H9 (cell line): ENCODE measurements around the gene IL1RAP. TPM values are rescaled to one million over a fixed set of nuclear protein-coding genes. Genes with fewer than 3 reads are reported as not detected.

ENCODE experiments used
- DNase-seq: peaks from one replicate; pipeline ENCODE4 v3.0.0-alpha.2; 2017
- H2AFZ ChIP-seq: one replicate; pipeline ENCODE4 v1.6.1; 2013; ENCODE audit warnings: mild to moderate bottlenecking, low read length, control low read depth, moderate library complexity
- H2AK5ac ChIP-seq: 2 replicates; pipeline ENCODE4 v1.6.1; 2013; ENCODE audit warnings: low read length, control low read depth, mixed read lengths; ENCODE audit not compliant: insufficient read length
- H2BK120ac ChIP-seq: one replicate; pipeline ENCODE4 v1.6.1; 2013; ENCODE audit warnings: low read depth, mild to moderate bottlenecking, low read length, control low read depth, inconsistent platforms; ENCODE audit not compliant: poor library complexity, severe bottlenecking
- H2BK12ac ChIP-seq: 2 replicates; pipeline ENCODE4 v1.6.1; 2013; ENCODE audit warnings: low read length, control low read depth, mixed read lengths, low read depth; ENCODE audit not compliant: insufficient read length
- H2BK15ac ChIP-seq: 2 replicates; pipeline ENCODE4 v1.6.1; 2013; ENCODE audit warnings: low read depth, low read length, control low read depth
- H2BK20ac ChIP-seq: one replicate; pipeline ENCODE4 v1.6.1; 2013; ENCODE audit warnings: low read depth, mild to moderate bottlenecking, low read length, control low read depth, inconsistent platforms; ENCODE audit not compliant: poor library complexity, severe bottlenecking
- H2BK5ac ChIP-seq: 2 replicates; pipeline ENCODE4 v1.6.1; 2013; ENCODE audit warnings: low read length, control low read depth, mixed read lengths; ENCODE audit not compliant: insufficient read length
- H3K14ac ChIP-seq: 2 replicates; pipeline ENCODE4 v1.6.1; 2013; ENCODE audit warnings: low read length, control low read depth; ENCODE audit not compliant: insufficient read depth
- H3K18ac ChIP-seq: 2 replicates; pipeline ENCODE4 v1.6.1; 2013; ENCODE audit warnings: low read depth, mild to moderate bottlenecking, mixed read lengths, low read length, control low read depth; ENCODE audit not compliant: insufficient read length
- H3K23ac ChIP-seq: 2 replicates; pipeline ENCODE4 v1.6.1; 2013; ENCODE audit warnings: low read length, control low read depth, mixed read lengths, low read depth; ENCODE audit not compliant: insufficient read length
- H3K23me2 ChIP-seq: 2 replicates; pipeline ENCODE4 v1.6.1; 2013; ENCODE audit warnings: low read depth, mild to moderate bottlenecking, mixed read lengths, low read length, control low read depth; ENCODE audit not compliant: insufficient read length, poor library complexity, severe bottlenecking
- H3K27ac ChIP-seq: 2 replicates; pipeline ENCODE4 v1.5.1; 2013; ENCODE audit warnings: low read length, control low read depth, mixed read lengths, low read depth; ENCODE audit not compliant: insufficient read length
- H3K27me3 ChIP-seq: 2 replicates; pipeline ENCODE4 v1.6.1; 2013; ENCODE audit warnings: low read length, control low read depth, inconsistent platforms; ENCODE audit not compliant: insufficient read depth
- H3K4ac ChIP-seq: 2 replicates; pipeline ENCODE4 v1.6.1; 2013; ENCODE audit warnings: low read depth, mild to moderate bottlenecking, control low read depth, inconsistent platforms, low read length, moderate library complexity
- H3K4me1 ChIP-seq: 2 replicates; pipeline ENCODE4 v1.6.1; 2013; ENCODE audit warnings: low read length, control low read depth, inconsistent platforms; ENCODE audit not compliant: insufficient read depth
- H3K4me2 ChIP-seq: 2 replicates; pipeline ENCODE4 v1.6.1; 2013; ENCODE audit warnings: low read length, control low read depth, mixed read lengths; ENCODE audit not compliant: insufficient read length, insufficient read depth
- H3K56ac ChIP-seq: 2 replicates; pipeline ENCODE4 v1.6.1; 2013; ENCODE audit warnings: low read depth, mild to moderate bottlenecking, mixed read lengths, low read length, control low read depth; ENCODE audit not compliant: insufficient read length
- H3K79me1 ChIP-seq: 2 replicates; pipeline ENCODE4 v1.6.1; 2013; ENCODE audit warnings: low read depth, mild to moderate bottlenecking, moderate library complexity, low read length, control low read depth, inconsistent platforms; ENCODE audit not compliant: insufficient read depth, poor library complexity, severe bottlenecking
- H3K79me2 ChIP-seq: 2 replicates; pipeline ENCODE4 v1.6.1; 2013; ENCODE audit warnings: low read length, control low read depth, inconsistent platforms; ENCODE audit not compliant: insufficient read depth
- H3K9ac ChIP-seq: 2 replicates; pipeline ENCODE4 v1.6.1; 2013; ENCODE audit warnings: low read length, control low read depth, mixed read lengths; ENCODE audit not compliant: insufficient read length; ENCODE audit errors: extremely low read depth
- H3K9me3 ChIP-seq: one replicate; pipeline ENCODE4 v1.6.1; 2013; ENCODE audit warnings: low read depth, low read length, inconsistent platforms; ENCODE audit not compliant: control insufficient read depth
- H3T11ph ChIP-seq: one replicate; pipeline ENCODE4 v1.6.1; 2013; ENCODE audit warnings: mild to moderate bottlenecking, low read length, control low read depth, inconsistent platforms
- H4K20me1 ChIP-seq: one replicate; pipeline ENCODE4 v1.6.1; 2013; ENCODE audit not compliant: control insufficient read depth, insufficient read length, insufficient read depth
- H4K5ac ChIP-seq: 2 replicates; pipeline ENCODE4 v1.6.1; 2013; ENCODE audit warnings: low read depth, mild to moderate bottlenecking, mixed read lengths, low read length, control low read depth; ENCODE audit not compliant: insufficient read length
- H4K8ac ChIP-seq: replicated peaks from 2 replicates; pipeline ENCODE4 v1.6.1; 2013; ENCODE audit warnings: low read length, control low read depth, mixed read lengths, low read depth; ENCODE audit not compliant: insufficient read length
- H4K91ac ChIP-seq: 2 replicates; pipeline ENCODE4 v1.6.1; 2013; ENCODE audit warnings: low read depth, mild to moderate bottlenecking, moderate library complexity, mixed read lengths, low read length, control low read depth; ENCODE audit not compliant: insufficient read length
- H3K27ac Mint-ChIP-seq, 3 experiments: 2 replicates in 2 of 3; 3 replicates in 1 of 3; pipeline ENCODE4 v1.8.0; 2020 to 2021; ENCODE audit warnings: mixed read lengths in 3 of 3, mild to moderate bottlenecking in 1 of 3, moderate library complexity in 1 of 3
- H3K27me3 Mint-ChIP-seq: 2 replicates; pipeline ENCODE4 v1.8.0; 2021; ENCODE audit warnings: low read depth, mild to moderate bottlenecking, moderate library complexity, mixed read lengths
- H3K36me3 Mint-ChIP-seq, 3 experiments: 2 replicates in 2 of 3; 3 replicates in 1 of 3; pipeline ENCODE4 v1.8.0; 2020 to 2021; ENCODE audit warnings: low read depth in 3 of 3, mixed read lengths in 3 of 3; ENCODE audit not compliant: insufficient read depth in 1 of 3
- H3K4me1 Mint-ChIP-seq, 2 experiments: 2 replicates each; pipeline ENCODE4 v1.8.0; 2020; ENCODE audit warnings: mixed read lengths in 2 of 2
- H3K4me3 Mint-ChIP-seq, 2 experiments: 2 replicates in 1 of 2; 3 replicates in 1 of 2; pipeline ENCODE4 v1.8.0; 2020 to 2021; ENCODE audit warnings: mild to moderate bottlenecking in 2 of 2, mixed read lengths in 2 of 2, moderate library complexity in 1 of 2
- H3K9me3 Mint-ChIP-seq, 2 experiments: 2 replicates in 1 of 2; 3 replicates in 1 of 2; pipeline ENCODE4 v1.8.0; 2020; ENCODE audit warnings: mild to moderate bottlenecking in 2 of 2, mixed read lengths in 2 of 2, moderate library complexity in 1 of 2
- CTCF ChIP-seq: fragments of 200-600 bp; sonication (generic); conservative IDR thresholded peaks from 3 replicates; pipeline ENCODE4 v1.8.0; 2021; ENCODE audit warnings: antibody characterized with exemption, mild to moderate bottlenecking
- whole genome bisulfite sequencing: extraction: QIAGEN DNeasy Blood & Tissue Kit; methylation state at CpG from one replicate; pipeline ENCODE4 v1.1.7; 2013; ENCODE audit warnings: missing lambda C conversion rate, low lambda C conversion rate, mixed read lengths; ENCODE audit not compliant: insufficient read length; ENCODE audit errors: extremely low coverage; 5-methylcytosine and 5-hydroxymethylcytosine counted together
- total RNA-seq: library from RNA; stranded (reverse); gene quantifications from 2 replicates; pipeline ENCODE4 v1.2.1, GENCODE V29; 2021

IL1RAP gene
- total RNA-seq, 1 experiment from 2014 or later: 4.6 TPM

GRCh38 chr3:190680691-190681090 is 166.8 kb downstream of the IL1RAP start:
- H3K23ac ChIP-seq: no peak overlapping the region
- no peak overlapping the region for H3K9ac ChIP-seq
- H2BK20ac ChIP-seq: no peak overlapping the region
- H3K14ac ChIP-seq: no peak overlapping the region
- no peaks in the 10 kb centered on the region for H3K79me2 ChIP-seq
- H2BK5ac ChIP-seq: no peak overlapping the region
- H3K4ac ChIP-seq: no peak overlapping the region
- no peak overlapping the region for H3K56ac ChIP-seq
- no peaks in the 10 kb centered on the region for H3K23me2 ChIP-seq
- H3K4me1 ChIP-seq: no peaks in the 10 kb centered on the region
- no peaks in the 10 kb centered on the region for H3K9me3 ChIP-seq
- 0 out of 4 replicates have a peak, but pooled peaks cover 2% of the 10 kb centered on the region in 2 experiments for H3K4me1 Mint-ChIP-seq
- no peak overlapping the region for H4K8ac ChIP-seq
- no peak overlapping the region for H2AK5ac ChIP-seq
- peaks cover 0 to 13% (median 8%) of the 10 kb centered on the region in 3 experiments; a peak in 6 of 7 replicates for H3K36me3 Mint-ChIP-seq
- no peak overlapping the region for H3T11ph ChIP-seq
- no peaks in the 10 kb centered on the region; the same call in 1 of the 2 replicates for H3K27me3 Mint-ChIP-seq
- no peak for TF ChIP-seq CTCF
- no peak overlapping the region for H2BK15ac ChIP-seq
- H2BK12ac ChIP-seq: no peak overlapping the region
- H3K27me3 ChIP-seq: no peaks in the 10 kb centered on the region
- no CpG with 5 or more reads among the region's 5 CpGs for WGBS
- no peak overlapping the region for H3K27ac ChIP-seq
- no peak overlapping the region for H4K91ac ChIP-seq
- H3K4me3 Mint-ChIP-seq: no peak overlapping the region
- no peak overlapping the region for H2AFZ ChIP-seq
- no peak overlapping the region for H3K18ac ChIP-seq
- H3K27ac Mint-ChIP-seq: 0 out of 7 replicates have a peak overlapping the region, but pooled peaks of 1 of the 3 experiments have one; percentile 55
- H3K79me1 ChIP-seq: no peaks in the 10 kb centered on the region
- H3K9me3 Mint-ChIP-seq: peaks cover 7 to 11% of the 10 kb centered on the region in 2 experiments; a peak in 4 of 5 replicates
- no peak overlapping the region for H3K4me2 ChIP-seq
- no peaks in the 10 kb centered on the region for H4K20me1 ChIP-seq
- no peak for DNase-seq
- H2BK120ac ChIP-seq: no peak overlapping the region
- no peak overlapping the region for H4K5ac ChIP-seq
